Heart left ventricle (tissue), 13 donors: ENCODE measurements around the gene LRFN3.

Source experiments
- POLR2A ChIP-seq, 2 donors: fragments of 450-650 bp; IDR thresholded peaks; one replicate each; pipeline ENCODE4 v1.6.1; 2017; ENCODE audit warnings: antibody characterized with exemption in 2 of 2, mild to moderate bottlenecking in 2 of 2, moderate library complexity in 2 of 2
- TF ChIP-seq, protein P1 (sequence below), 12 donors: fragments of 200-600 bp; sonication (generic) in 4 of 12; IDR thresholded peaks; one replicate each; pipeline versions ENCODE4 v1.5.0 to v1.8.0; 2018 to 2022; ENCODE audit warnings: antibody characterized with exemption in 12 of 12, mild to moderate bottlenecking in 5 of 12
- donor health status: ischemic (EF 13 %, LVEDD 7.1; RV severe dilation, severe dysfunction).
- donor health status: DM: no; HTN: yes; CAD: no.
- donor health status: DM: no; HTN: no; CAD: no.
- donor health status: ischemic (EF 25% LVEDD 6.9; RV normal size, moderate dysfunction).
- donor health status: ischemic (EF 25% LVEDD 5.7; RV mildly dilated, moderate dysfunction).
- donor health status: ischemic (EF 35%, LVEDD 5.7; RV mildly dilated, moderate dysfunction).
- donor health status: nonischemic (EF 11% LVEDD 7.7; RV severe dilation, severe dysfunction).
- donor health status: DM: yes; HTN: yes; CAD: no.
- donor health status: PGD.
- donor health status: ischemic (EF 29% LVEDD 5.4; RV normal size, mild dysfunction).
- donor health status: nonischemic (EF 23%, LVEDD 6.1; RV moderate dilation, normal function).

DNA sequence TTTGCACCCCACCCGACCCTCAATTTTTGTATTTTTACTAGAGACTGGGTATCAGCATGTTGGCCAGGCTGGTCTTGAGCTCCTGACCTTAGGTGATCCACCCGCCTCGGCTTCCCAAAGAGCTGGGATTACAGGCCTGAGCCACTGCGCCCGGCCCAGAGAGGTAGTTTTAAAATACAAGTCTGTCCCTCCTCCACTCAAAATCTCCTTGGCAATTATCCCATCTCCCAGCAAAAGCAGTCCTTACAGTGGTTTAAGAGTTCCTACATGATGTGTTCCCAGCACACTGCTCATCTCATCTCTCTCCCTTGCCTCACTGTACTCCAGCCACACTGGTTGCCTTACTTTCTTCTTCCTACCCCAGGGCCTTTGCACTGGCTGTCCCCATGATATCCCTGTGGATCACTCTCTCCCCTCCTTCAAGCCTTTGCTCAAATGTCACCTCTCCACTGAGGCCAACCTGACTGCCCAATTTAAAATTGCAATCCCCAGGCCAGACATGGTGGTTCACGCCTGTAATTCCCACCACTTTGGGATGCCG is 24.3 kb downstream of the LRFN3 start:
- TF ChIP-seq, protein P1, sequence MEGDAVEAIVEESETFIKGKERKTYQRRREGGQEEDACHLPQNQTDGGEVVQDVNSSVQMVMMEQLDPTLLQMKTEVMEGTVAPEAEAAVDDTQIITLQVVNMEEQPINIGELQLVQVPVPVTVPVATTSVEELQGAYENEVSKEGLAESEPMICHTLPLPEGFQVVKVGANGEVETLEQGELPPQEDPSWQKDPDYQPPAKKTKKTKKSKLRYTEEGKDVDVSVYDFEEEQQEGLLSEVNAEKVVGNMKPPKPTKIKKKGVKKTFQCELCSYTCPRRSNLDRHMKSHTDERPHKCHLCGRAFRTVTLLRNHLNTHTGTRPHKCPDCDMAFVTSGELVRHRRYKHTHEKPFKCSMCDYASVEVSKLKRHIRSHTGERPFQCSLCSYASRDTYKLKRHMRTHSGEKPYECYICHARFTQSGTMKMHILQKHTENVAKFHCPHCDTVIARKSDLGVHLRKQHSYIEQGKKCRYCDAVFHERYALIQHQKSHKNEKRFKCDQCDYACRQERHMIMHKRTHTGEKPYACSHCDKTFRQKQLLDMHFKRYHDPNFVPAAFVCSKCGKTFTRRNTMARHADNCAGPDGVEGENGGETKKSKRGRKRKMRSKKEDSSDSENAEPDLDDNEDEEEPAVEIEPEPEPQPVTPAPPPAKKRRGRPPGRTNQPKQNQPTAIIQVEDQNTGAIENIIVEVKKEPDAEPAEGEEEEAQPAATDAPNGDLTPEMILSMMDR (IDR thresholded peaks at IDR 0.05): no peak
- TF ChIP-seq POLR2A (IDR thresholded peaks at IDR 0.05): no peak
